Measurements from ENCODE around the gene AP3M1.
"Not testable (repeated sequence)": the region's sequence is repeated elsewhere in the genome, so short reads cannot be mapped to it uniquely, and the experiment has no call there.

Gene AP3M1

DNA sequence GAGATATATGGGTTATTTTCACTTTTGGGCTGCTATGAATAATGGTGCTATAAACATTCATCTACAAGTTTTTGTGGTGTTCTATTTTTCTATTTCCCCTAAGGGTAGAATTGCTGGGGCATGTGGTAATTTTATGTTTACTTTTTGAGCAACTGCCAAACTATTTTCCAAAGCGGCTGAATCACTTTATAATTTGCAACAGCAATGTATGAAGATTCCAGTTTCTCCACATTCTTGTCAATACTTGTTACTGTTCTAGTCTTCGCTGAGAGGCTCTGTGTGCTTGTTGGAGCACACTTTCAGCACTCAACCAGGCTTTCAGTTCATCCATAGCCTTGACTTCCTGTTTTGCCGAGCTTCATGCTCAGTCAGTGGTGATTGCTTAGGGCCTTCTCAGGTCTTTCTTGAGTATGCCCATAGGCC is 39.4 kb upstream of the AP3M1 start:
- TF ChIP-seq OSR1 (CRISPR knock-in tag; IDR thresholded peaks at IDR 0.05) (no peak), ISL1 (CRISPR knock-in tag; IDR thresholded peaks at IDR 0.05) (peak; percentile 78), ZNF8 (CRISPR knock-in tag; IDR thresholded peaks at IDR 0.05) (no peak)
- TF ChIP-seq, protein P1, sequence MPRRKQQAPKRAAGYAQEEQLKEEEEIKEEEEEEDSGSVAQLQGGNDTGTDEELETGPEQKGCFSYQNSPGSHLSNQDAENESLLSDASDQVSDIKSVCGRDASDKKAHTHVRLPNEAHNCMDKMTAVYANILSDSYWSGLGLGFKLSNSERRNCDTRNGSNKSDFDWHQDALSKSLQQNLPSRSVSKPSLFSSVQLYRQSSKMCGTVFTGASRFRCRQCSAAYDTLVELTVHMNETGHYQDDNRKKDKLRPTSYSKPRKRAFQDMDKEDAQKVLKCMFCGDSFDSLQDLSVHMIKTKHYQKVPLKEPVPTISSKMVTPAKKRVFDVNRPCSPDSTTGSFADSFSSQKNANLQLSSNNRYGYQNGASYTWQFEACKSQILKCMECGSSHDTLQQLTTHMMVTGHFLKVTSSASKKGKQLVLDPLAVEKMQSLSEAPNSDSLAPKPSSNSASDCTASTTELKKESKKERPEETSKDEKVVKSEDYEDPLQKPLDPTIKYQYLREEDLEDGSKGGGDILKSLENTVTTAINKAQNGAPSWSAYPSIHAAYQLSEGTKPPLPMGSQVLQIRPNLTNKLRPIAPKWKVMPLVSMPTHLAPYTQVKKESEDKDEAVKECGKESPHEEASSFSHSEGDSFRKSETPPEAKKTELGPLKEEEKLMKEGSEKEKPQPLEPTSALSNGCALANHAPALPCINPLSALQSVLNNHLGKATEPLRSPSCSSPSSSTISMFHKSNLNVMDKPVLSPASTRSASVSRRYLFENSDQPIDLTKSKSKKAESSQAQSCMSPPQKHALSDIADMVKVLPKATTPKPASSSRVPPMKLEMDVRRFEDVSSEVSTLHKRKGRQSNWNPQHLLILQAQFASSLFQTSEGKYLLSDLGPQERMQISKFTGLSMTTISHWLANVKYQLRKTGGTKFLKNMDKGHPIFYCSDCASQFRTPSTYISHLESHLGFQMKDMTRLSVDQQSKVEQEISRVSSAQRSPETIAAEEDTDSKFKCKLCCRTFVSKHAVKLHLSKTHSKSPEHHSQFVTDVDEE (CRISPR knock-in tag; IDR thresholded peaks at IDR 0.05): no peak
- peak; percentile 95 for ATAC-seq

DNA sequence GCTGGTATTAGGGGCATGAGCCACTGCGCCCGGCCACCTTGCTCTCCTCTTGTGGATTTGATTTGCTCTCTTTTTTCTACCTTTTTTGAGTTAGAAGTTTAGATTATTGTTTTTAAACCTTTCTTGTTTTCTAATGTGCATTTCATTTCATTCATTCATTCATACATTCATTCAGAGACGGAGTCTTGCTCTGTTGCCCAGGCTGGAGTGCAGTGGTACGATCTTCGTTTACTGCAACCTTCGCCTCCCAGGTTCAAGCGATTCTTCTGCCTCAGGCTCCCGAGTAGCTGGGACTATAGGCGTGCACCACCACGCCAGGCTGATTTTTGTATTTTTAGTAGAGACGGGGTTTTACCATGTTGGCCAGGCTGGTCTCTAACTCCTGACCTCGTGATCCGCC is 38.0 kb upstream of the AP3M1 start:
- ATAC-seq: not testable (repeated sequence)

GRCh38 chr10:74187237-74187636 is 36.6 kb upstream of the AP3M1 start:
- TF ChIP-seq SNAI2 (CRISPR knock-in tag; IDR thresholded peaks at IDR 0.05) (no peak), ZFP3 (CRISPR knock-in tag; IDR thresholded peaks at IDR 0.05) (peak; percentile 96)
- ATAC-seq: no peak

- ATAC-seq: no peak
- no peak for TF ChIP-seq ZNF70 (CRISPR knock-in tag; IDR thresholded peaks at IDR 0.05)
- no peak for TF ChIP-seq ZFP30 (CRISPR knock-in tag; IDR thresholded peaks at IDR 0.05)
- no peak for TF ChIP-seq ZNF8 (CRISPR knock-in tag; IDR thresholded peaks at IDR 0.05)
- TF ChIP-seq, protein P2, sequence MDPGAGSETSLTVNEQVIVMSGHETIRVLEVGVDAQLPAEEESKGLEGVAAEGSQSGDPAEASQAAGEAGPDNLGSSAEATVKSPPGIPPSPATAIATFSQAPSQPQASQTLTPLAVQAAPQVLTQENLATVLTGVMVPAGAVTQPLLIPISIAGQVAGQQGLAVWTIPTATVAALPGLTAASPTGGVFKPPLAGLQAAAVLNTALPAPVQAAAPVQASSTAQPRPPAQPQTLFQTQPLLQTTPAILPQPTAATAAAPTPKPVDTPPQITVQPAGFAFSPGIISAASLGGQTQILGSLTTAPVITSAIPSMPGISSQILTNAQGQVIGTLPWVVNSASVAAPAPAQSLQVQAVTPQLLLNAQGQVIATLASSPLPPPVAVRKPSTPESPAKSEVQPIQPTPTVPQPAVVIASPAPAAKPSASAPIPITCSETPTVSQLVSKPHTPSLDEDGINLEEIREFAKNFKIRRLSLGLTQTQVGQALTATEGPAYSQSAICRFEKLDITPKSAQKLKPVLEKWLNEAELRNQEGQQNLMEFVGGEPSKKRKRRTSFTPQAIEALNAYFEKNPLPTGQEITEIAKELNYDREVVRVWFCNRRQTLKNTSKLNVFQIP (CRISPR knock-in tag; IDR thresholded peaks at IDR 0.05; ENCODE audit: borderline replicate concordance, low read depth): no peak
- no peak for TF ChIP-seq CSDC2 (CRISPR knock-in tag; IDR thresholded peaks at IDR 0.05)
- no peak for TF ChIP-seq GLIS3 (CRISPR knock-in tag; IDR thresholded peaks at IDR 0.05)
- no peak for TF ChIP-seq TCF4 (CRISPR knock-in tag; IDR thresholded peaks at IDR 0.05; ENCODE audit: borderline replicate concordance)
- no peak for TF ChIP-seq CREB5 (CRISPR knock-in tag; IDR thresholded peaks at IDR 0.05; ENCODE audit: low read depth)
- no peak for TF ChIP-seq PPARA (CRISPR knock-in tag; IDR thresholded peaks at IDR 0.05; ENCODE audit: borderline replicate concordance)
- no peak for TF ChIP-seq ZC3H10 (CRISPR knock-in tag; IDR thresholded peaks at IDR 0.05)
- no peak for TF ChIP-seq ZNF565 (CRISPR knock-in tag; conservative IDR thresholded peaks at IDR 0.05; ENCODE audit: low read depth)
Observed at GRCh38 chr10:74186678-74187077, 36.0 kb upstream of the AP3M1 start.

DNA sequence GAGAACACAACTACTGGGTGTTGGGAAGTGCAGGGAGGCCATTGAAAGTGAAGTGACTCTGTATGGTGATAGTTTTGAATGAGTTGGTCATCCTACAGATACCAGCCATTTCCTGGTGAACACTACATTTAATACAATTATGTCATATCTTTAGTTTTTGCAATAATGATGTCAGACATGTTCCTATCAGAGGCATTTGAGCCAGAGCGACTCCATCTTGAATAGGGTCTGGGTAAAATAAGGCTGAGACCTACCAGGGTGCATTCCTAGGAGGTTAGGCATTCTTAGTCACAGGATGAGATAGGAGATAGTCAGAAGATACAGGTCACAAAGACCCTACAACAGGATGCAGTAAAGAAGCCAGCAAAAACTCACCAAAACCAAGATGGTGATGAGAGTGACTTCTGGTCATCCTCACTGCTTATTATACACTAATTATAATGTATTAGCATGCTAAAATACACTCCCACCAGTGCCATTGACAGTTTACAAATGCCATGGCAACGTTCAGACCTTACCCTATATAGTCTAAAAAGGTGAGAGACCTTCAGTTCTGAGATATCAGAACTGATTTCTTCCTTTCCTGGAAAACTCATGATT is 28.6 kb upstream of the AP3M1 start:
- ATAC-seq: no peak
- TF ChIP-seq ZNF70 (CRISPR knock-in tag; IDR thresholded peaks at IDR 0.05) (no peak), PPARA (CRISPR knock-in tag; IDR thresholded peaks at IDR 0.05; ENCODE audit: borderline replicate concordance) (no peak), TCF4 (CRISPR knock-in tag; IDR thresholded peaks at IDR 0.05; ENCODE audit: borderline replicate concordance) (no peak), ZNF565 (CRISPR knock-in tag; conservative IDR thresholded peaks at IDR 0.05; ENCODE audit: low read depth) (no peak), CSDC2 (CRISPR knock-in tag; IDR thresholded peaks at IDR 0.05) (peak; percentile 98), BACH2 (CRISPR knock-in tag; IDR thresholded peaks at IDR 0.05; ENCODE audit: borderline replicate concordance) (peak; percentile 75; the same call in 1 of the 2 replicates), ISL1 (CRISPR knock-in tag; IDR thresholded peaks at IDR 0.05) (peak; percentile 79), RARB (CRISPR knock-in tag; IDR thresholded peaks at IDR 0.05) (no peak), TOX (CRISPR knock-in tag; IDR thresholded peaks at IDR 0.05; ENCODE audit: borderline replicate concordance) (no peak), ZNF8 (CRISPR knock-in tag; IDR thresholded peaks at IDR 0.05) (0 out of 2 replicates have a peak, but pooled peaks have one; percentile 34), ESRRG (CRISPR knock-in tag; IDR thresholded peaks at IDR 0.05) (peak; percentile 67; the same call in 1 of the 2 replicates), ARNTL (CRISPR knock-in tag; IDR thresholded peaks at IDR 0.05; ENCODE audit: borderline replicate concordance, low read depth) (no peak), CREB5 (CRISPR knock-in tag; IDR thresholded peaks at IDR 0.05; ENCODE audit: low read depth) (no peak), ZFP30 (CRISPR knock-in tag; IDR thresholded peaks at IDR 0.05) (no peak), SNAI2 (CRISPR knock-in tag; IDR thresholded peaks at IDR 0.05) (peak; percentile 97), OSR1 (CRISPR knock-in tag; IDR thresholded peaks at IDR 0.05) (no peak), GLIS3 (CRISPR knock-in tag; IDR thresholded peaks at IDR 0.05) (0 out of 2 replicates have a peak, but pooled peaks have one; percentile 62)
- TF ChIP-seq, protein P2 (CRISPR knock-in tag; IDR thresholded peaks at IDR 0.05; ENCODE audit: borderline replicate concordance, low read depth): no peak
- TF ChIP-seq, protein P3, sequence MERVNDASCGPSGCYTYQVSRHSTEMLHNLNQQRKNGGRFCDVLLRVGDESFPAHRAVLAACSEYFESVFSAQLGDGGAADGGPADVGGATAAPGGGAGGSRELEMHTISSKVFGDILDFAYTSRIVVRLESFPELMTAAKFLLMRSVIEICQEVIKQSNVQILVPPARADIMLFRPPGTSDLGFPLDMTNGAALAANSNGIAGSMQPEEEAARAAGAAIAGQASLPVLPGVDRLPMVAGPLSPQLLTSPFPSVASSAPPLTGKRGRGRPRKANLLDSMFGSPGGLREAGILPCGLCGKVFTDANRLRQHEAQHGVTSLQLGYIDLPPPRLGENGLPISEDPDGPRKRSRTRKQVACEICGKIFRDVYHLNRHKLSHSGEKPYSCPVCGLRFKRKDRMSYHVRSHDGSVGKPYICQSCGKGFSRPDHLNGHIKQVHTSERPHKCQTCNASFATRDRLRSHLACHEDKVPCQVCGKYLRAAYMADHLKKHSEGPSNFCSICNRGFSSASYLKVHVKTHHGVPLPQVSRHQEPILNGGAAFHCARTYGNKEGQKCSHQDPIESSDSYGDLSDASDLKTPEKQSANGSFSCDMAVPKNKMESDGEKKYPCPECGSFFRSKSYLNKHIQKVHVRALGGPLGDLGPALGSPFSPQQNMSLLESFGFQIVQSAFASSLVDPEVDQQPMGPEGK (CRISPR knock-in tag; IDR thresholded peaks at IDR 0.05; ENCODE audit: borderline replicate concordance): peak; percentile 48; the same call in 1 of the 2 replicates
